GM23338 (cell line): Measurements from ENCODE around the gene C1orf52. TPM values are rescaled to one million over a fixed set of nuclear protein-coding genes. Genes with fewer than 3 reads are reported as not detected.

Experiments used
- ATAC-seq: fragments of 200-7000 bp; cut with Tn5 transposase; 3 replicates; pipeline ENCODE4 v1.9.1; 2020
- DNase-seq: peaks from one replicate; pipeline ENCODE4 v3.0.0-alpha.2; 2015; ENCODE audit warnings: low spot score
- H2AFZ ChIP-seq: fragments of 200-600 bp; sonication (generic); 2 replicates; pipeline ENCODE4 v1.8.0; 2016; ENCODE audit warnings: antibody characterized with exemption, mild to moderate bottlenecking, moderate library complexity
- H3F3A ChIP-seq: fragments of 200-600 bp; sonication (generic); replicated peaks from 2 replicates; pipeline ENCODE4 v1.8.0; 2017; ENCODE audit warnings: antibody characterized with exemption, mixed run types, low read depth
- H3K27ac ChIP-seq: fragments of 200-600 bp; sonication (generic); 2 replicates; pipeline ENCODE4 v1.6.1; 2016; ENCODE audit warnings: low read depth
- H3K27me3 ChIP-seq: fragments of 200-600 bp; sonication (generic); 2 replicates; pipeline ENCODE4 v1.8.0; 2016; ENCODE audit warnings: mild to moderate bottlenecking, mixed run types, moderate library complexity; ENCODE audit not compliant: insufficient read depth
- H3K36me3 ChIP-seq: fragments of 200-600 bp; sonication (generic); 2 replicates; pipeline ENCODE4 v1.8.0; 2016; ENCODE audit warnings: mild to moderate bottlenecking; ENCODE audit not compliant: insufficient read depth
- H3K4me1 ChIP-seq: fragments of 200-600 bp; sonication (generic); 2 replicates; pipeline ENCODE4 v1.8.0; 2016; ENCODE audit warnings: mild to moderate bottlenecking, moderate library complexity; ENCODE audit not compliant: insufficient read depth
- H3K4me2 ChIP-seq: fragments of 200-600 bp; sonication (generic); 2 replicates; pipeline ENCODE4 v1.7.1; 2017; ENCODE audit warnings: mixed run types
- H3K4me3 ChIP-seq: fragments of 200-600 bp; sonication (generic); 2 replicates; pipeline ENCODE4 v1.6.1; 2016; ENCODE audit warnings: mixed run types
- H3K79me2 ChIP-seq: fragments of 200-600 bp; sonication (generic); replicated peaks from 2 replicates; pipeline ENCODE4 v1.8.0; 2017; ENCODE audit warnings: mild to moderate bottlenecking; ENCODE audit not compliant: insufficient read depth
- H3K9me2 ChIP-seq: fragments of 200-600 bp; sonication (generic); 2 replicates; pipeline ENCODE4 v1.8.0; 2017; ENCODE audit not compliant: insufficient read depth
- H4K20me1 ChIP-seq: fragments of 200-600 bp; sonication (generic); replicated peaks from 2 replicates; pipeline ENCODE4 v1.8.0; 2017; ENCODE audit warnings: mild to moderate bottlenecking; ENCODE audit not compliant: insufficient read depth
- H3K27ac Mint-ChIP-seq: 2 replicates; pipeline ENCODE4 v1.8.0; 2020; ENCODE audit warnings: inconsistent platforms, mild to moderate bottlenecking, moderate library complexity, mixed read lengths
- H3K27me3 Mint-ChIP-seq: 3 replicates; pipeline ENCODE4 v1.8.0; 2022; ENCODE audit warnings: low read depth, mild to moderate bottlenecking, moderate library complexity, mixed read lengths, inconsistent platforms; ENCODE audit not compliant: insufficient read depth, poor library complexity
- H3K36me3 Mint-ChIP-seq: 3 replicates; pipeline ENCODE4 v1.8.0; 2021; ENCODE audit warnings: low read depth, mild to moderate bottlenecking, inconsistent platforms, moderate library complexity, mixed read lengths
- H3K4me1 Mint-ChIP-seq: 3 replicates; pipeline ENCODE4 v1.8.0; 2020; ENCODE audit warnings: mild to moderate bottlenecking, inconsistent platforms, mixed read lengths
- H3K4me3 Mint-ChIP-seq: 3 replicates; pipeline ENCODE4 v1.8.0; 2021; ENCODE audit warnings: moderate library complexity, mild to moderate bottlenecking, inconsistent platforms, mixed read lengths
- H3K9me3 Mint-ChIP-seq: 3 replicates; pipeline ENCODE4 v1.8.0; 2020; ENCODE audit warnings: moderate library complexity, mild to moderate bottlenecking, inconsistent platforms, mixed read lengths
- CREB1 ChIP-seq: fragments of 250-450 bp; sonication (Bioruptor Pico); IDR thresholded peaks from 2 replicates; pipeline ENCODE4 v1.5.0; 2020; ENCODE audit warnings: low read depth, mild to moderate bottlenecking, moderate library complexity
- EZH2 ChIP-seq: fragments of 200-600 bp; sonication (generic); IDR thresholded peaks from one replicate; pipeline ENCODE4 v1.8.0; 2017; ENCODE audit warnings: antibody characterized with exemption, mild to moderate bottlenecking, low read depth; ENCODE audit not compliant: unreplicated experiment
- EZH2phosphoT487 ChIP-seq: fragments of 200-600 bp; sonication (generic); IDR thresholded peaks from one replicate; pipeline ENCODE4 v1.8.1; 2018; ENCODE audit warnings: antibody characterized with exemption; ENCODE audit not compliant: unreplicated experiment
- JUNB ChIP-seq: IDR thresholded peaks from one replicate; pipeline ENCODE4 v1.6.1; 2016; ENCODE audit warnings: antibody characterized with exemption; ENCODE audit not compliant: unreplicated experiment
- NANOG ChIP-seq: IDR thresholded peaks from 2 replicates; pipeline ENCODE4 v1.6.1; 2016; ENCODE audit warnings: antibody characterized with exemption, borderline replicate concordance
- POLR2AphosphoS5 ChIP-seq: IDR thresholded peaks from 2 replicates; pipeline ENCODE4 v1.6.1; 2016; ENCODE audit warnings: antibody characterized with exemption, low read depth
- STAT1 ChIP-seq: IDR thresholded peaks from one replicate; pipeline ENCODE4 v1.6.1; 2016; ENCODE audit warnings: antibody characterized with exemption; ENCODE audit not compliant: unreplicated experiment
- ZNF114 ChIP-seq: fragments of 250-450 bp; sonication (Bioruptor Pico); IDR thresholded peaks from 2 replicates; pipeline ENCODE4 v1.5.0; 2020; ENCODE audit warnings: mild to moderate bottlenecking, moderate library complexity
- ZNF331 ChIP-seq: fragments of 250-450 bp; sonication (Bioruptor Pico); IDR thresholded peaks from 2 replicates; pipeline ENCODE4 v1.5.0; 2020; ENCODE audit warnings: low read depth, mild to moderate bottlenecking, moderate library complexity
- polyA plus RNA-seq: library from polyadenylated mRNA; unstranded; fragments of >200 nt; fragmentation: Nextera tagmentation; extraction: Ambion mirVana; gene quantifications from 2 replicates; pipeline ENCODE4 v1.2.1, GENCODE V29; 2016
- total RNA-seq: library from RNA; depleted of rRNA; stranded (reverse); fragments of >200 nt; shearing (Covaris generic); gene quantifications from 2 replicates; pipeline ENCODE4 v1.2.3, GENCODE V29; 2014
- TF ChIP-seq, protein P1 (sequence below), 2 experiments: fragments of 200-600 bp in 1 of 2; sonication (generic) in 1 of 2; conservative IDR thresholded peaks; 2 replicates each; pipeline versions ENCODE4 v1.5.1 to v1.6.1; 2016 to 2017; ENCODE audit warnings: antibody characterized with exemption in 2 of 2, low read depth in 2 of 2, mild to moderate bottlenecking in 2 of 2, moderate library complexity in 1 of 2
- TF ChIP-seq, protein P2 (sequence below): IDR thresholded peaks from 2 replicates; pipeline ENCODE4 v1.6.1; 2016; ENCODE audit warnings: antibody characterized with exemption
- TF ChIP-seq, protein P3 (sequence below): fragments of 250-450 bp; sonication (Bioruptor Pico); IDR thresholded peaks from 2 replicates; pipeline ENCODE4 v1.5.0; 2020; ENCODE audit warnings: mild to moderate bottlenecking, moderate library complexity
- TF ChIP-seq, protein P4 (sequence below): IDR thresholded peaks from one replicate; pipeline ENCODE4 v1.6.1; 2018; ENCODE audit warnings: antibody characterized with exemption; ENCODE audit not compliant: unreplicated experiment

Gene C1orf52
- total and polyA plus RNA-seq, 2 experiments from 2014 or later: 35.6 to 102 TPM

DNA sequence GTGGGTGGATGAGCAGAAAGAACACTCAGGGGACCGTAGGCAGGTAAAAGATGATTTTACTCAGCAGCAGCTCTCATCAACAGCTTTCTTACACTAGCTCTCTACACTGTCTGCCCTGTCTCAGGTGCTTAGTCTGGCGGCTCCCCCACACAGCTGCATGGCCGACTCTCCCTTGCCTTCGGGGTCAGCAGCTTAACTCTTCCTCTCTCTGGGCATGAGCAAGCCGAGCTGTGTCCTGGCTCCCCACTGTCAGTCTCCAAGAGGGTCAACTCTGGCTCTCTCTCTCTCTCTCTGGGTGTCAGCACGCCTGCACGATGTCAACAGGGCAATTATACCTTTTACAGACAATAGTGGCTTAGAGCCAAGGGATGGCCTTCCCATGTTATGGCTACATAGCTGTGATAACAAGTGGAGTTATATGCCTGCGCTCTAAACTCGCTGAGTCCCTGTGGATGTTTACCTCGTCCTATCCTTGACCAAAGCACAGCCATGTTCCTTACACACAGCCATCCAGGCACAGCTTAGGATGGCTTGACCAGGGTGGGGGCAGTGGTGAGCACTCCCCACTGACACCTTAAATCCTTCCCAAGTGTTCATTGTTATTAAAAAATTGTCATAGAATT lies 20.1 kb upstream of the C1orf52 start:
- Histone ChIP-seq H3K4me3 (no peak overlapping the region), H3K4me2 (no peak overlapping the region), H3F3A (0 out of 2 replicates have a peak, but pooled peaks cover 6% of the 10 kb centered on the region), H2AFZ (peak overlapping the region; percentile 40; the same call in 1 of the 2 replicates), H3K36me3 (no peaks in the 10 kb centered on the region), H3K27ac (no peak overlapping the region), H3K27me3 (no peaks in the 10 kb centered on the region), H3K4me1 (peaks cover 19% of the 10 kb centered on the region), H3K79me2 (peaks cover 14% of the 10 kb centered on the region), H4K20me1 (0 out of 2 replicates have a peak, but pooled peaks cover 3% of the 10 kb centered on the region), H3K9me2 (0 out of 2 replicates have a peak, but pooled peaks cover 5% of the 10 kb centered on the region)
- Mint-ChIP-seq H3K9me3 (peaks cover 10% of the 10 kb centered on the region), H3K36me3 (no peaks in the 10 kb centered on the region; the same call in 2 of the 3 replicates), H3K4me1 (peaks cover 49% of the 10 kb centered on the region), H3K27ac (peak overlapping the region; percentile 7; the same call in 1 of the 2 replicates), H3K4me3 (no peak overlapping the region), H3K27me3 (peaks cover 14% of the 10 kb centered on the region)
- TF ChIP-seq, protein P1, sequence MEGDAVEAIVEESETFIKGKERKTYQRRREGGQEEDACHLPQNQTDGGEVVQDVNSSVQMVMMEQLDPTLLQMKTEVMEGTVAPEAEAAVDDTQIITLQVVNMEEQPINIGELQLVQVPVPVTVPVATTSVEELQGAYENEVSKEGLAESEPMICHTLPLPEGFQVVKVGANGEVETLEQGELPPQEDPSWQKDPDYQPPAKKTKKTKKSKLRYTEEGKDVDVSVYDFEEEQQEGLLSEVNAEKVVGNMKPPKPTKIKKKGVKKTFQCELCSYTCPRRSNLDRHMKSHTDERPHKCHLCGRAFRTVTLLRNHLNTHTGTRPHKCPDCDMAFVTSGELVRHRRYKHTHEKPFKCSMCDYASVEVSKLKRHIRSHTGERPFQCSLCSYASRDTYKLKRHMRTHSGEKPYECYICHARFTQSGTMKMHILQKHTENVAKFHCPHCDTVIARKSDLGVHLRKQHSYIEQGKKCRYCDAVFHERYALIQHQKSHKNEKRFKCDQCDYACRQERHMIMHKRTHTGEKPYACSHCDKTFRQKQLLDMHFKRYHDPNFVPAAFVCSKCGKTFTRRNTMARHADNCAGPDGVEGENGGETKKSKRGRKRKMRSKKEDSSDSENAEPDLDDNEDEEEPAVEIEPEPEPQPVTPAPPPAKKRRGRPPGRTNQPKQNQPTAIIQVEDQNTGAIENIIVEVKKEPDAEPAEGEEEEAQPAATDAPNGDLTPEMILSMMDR (conservative IDR thresholded peaks at IDR 0.05; ENCODE audit: low read depth in 2 of 2): no peak
- TF ChIP-seq, protein P2, sequence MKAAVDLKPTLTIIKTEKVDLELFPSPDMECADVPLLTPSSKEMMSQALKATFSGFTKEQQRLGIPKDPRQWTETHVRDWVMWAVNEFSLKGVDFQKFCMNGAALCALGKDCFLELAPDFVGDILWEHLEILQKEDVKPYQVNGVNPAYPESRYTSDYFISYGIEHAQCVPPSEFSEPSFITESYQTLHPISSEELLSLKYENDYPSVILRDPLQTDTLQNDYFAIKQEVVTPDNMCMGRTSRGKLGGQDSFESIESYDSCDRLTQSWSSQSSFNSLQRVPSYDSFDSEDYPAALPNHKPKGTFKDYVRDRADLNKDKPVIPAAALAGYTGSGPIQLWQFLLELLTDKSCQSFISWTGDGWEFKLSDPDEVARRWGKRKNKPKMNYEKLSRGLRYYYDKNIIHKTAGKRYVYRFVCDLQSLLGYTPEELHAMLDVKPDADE: no peak
- TF ChIP-seq EZH2: no peak
- TF ChIP-seq, protein P3, sequence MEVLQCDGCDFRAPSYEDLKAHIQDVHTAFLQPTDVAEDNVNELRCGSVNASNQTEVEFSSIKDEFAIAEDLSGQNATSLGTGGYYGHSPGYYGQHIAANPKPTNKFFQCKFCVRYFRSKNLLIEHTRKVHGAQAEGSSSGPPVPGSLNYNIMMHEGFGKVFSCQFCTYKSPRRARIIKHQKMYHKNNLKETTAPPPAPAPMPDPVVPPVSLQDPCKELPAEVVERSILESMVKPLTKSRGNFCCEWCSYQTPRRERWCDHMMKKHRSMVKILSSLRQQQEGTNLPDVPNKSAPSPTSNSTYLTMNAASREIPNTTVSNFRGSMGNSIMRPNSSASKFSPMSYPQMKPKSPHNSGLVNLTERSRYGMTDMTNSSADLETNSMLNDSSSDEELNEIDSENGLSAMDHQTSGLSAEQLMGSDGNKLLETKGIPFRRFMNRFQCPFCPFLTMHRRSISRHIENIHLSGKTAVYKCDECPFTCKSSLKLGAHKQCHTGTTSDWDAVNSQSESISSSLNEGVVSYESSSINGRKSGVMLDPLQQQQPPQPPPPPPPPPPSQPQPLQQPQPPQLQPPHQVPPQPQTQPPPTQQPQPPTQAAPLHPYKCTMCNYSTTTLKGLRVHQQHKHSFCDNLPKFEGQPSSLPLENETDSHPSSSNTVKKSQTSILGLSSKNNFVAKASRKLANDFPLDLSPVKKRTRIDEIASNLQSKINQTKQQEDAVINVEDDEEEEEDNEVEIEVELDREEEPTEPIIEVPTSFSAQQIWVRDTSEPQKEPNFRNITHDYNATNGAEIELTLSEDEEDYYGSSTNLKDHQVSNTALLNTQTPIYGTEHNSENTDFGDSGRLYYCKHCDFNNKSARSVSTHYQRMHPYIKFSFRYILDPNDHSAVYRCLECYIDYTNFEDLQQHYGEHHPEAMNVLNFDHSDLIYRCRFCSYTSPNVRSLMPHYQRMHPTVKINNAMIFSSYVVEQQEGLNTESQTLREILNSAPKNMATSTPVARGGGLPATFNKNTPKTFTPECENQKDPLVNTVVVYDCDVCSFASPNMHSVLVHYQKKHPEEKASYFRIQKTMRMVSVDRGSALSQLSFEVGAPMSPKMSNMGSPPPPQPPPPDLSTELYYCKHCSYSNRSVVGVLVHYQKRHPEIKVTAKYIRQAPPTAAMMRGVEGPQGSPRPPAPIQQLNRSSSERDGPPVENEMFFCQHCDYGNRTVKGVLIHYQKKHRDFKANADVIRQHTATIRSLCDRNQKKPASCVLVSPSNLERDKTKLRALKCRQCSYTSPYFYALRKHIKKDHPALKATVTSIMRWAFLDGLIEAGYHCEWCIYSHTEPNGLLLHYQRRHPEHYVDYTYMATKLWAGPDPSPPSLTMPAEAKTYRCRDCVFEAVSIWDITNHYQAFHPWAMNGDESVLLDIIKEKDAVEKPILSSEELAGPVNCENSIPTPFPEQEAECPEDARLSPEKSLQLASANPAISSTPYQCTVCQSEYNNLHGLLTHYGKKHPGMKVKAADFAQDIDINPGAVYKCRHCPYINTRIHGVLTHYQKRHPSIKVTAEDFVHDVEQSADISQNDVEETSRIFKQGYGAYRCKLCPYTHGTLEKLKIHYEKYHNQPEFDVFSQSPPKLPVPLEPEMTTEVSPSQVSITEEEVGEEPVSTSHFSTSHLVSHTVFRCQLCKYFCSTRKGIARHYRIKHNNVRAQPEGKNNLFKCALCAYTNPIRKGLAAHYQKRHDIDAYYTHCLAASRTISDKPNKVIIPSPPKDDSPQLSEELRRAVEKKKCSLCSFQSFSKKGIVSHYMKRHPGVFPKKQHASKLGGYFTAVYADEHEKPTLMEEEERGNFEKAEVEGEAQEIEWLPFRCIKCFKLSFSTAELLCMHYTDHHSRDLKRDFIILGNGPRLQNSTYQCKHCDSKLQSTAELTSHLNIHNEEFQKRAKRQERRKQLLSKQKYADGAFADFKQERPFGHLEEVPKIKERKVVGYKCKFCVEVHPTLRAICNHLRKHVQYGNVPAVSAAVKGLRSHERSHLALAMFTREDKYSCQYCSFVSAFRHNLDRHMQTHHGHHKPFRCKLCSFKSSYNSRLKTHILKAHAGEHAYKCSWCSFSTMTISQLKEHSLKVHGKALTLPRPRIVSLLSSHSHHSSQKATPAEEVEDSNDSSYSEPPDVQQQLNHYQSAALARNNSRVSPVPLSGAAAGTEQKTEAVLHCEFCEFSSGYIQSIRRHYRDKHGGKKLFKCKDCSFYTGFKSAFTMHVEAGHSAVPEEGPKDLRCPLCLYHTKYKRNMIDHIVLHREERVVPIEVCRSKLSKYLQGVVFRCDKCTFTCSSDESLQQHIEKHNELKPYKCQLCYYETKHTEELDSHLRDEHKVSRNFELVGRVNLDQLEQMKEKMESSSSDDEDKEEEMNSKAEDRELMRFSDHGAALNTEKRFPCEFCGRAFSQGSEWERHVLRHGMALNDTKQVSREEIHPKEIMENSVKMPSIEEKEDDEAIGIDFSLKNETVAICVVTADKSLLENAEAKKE (CRISPR knock-in tag): no peak
- TF ChIP-seq EZH2phosphoT487: no peak
- no peak for TF ChIP-seq CREB1
- TF ChIP-seq NANOG: no peak
- no peak for TF ChIP-seq STAT1
- TF ChIP-seq ZNF114 (CRISPR knock-in tag): no peak
- no peak for TF ChIP-seq ZNF331 (CRISPR knock-in tag)
- TF ChIP-seq JUNB: no peak
- TF ChIP-seq, protein P4, sequence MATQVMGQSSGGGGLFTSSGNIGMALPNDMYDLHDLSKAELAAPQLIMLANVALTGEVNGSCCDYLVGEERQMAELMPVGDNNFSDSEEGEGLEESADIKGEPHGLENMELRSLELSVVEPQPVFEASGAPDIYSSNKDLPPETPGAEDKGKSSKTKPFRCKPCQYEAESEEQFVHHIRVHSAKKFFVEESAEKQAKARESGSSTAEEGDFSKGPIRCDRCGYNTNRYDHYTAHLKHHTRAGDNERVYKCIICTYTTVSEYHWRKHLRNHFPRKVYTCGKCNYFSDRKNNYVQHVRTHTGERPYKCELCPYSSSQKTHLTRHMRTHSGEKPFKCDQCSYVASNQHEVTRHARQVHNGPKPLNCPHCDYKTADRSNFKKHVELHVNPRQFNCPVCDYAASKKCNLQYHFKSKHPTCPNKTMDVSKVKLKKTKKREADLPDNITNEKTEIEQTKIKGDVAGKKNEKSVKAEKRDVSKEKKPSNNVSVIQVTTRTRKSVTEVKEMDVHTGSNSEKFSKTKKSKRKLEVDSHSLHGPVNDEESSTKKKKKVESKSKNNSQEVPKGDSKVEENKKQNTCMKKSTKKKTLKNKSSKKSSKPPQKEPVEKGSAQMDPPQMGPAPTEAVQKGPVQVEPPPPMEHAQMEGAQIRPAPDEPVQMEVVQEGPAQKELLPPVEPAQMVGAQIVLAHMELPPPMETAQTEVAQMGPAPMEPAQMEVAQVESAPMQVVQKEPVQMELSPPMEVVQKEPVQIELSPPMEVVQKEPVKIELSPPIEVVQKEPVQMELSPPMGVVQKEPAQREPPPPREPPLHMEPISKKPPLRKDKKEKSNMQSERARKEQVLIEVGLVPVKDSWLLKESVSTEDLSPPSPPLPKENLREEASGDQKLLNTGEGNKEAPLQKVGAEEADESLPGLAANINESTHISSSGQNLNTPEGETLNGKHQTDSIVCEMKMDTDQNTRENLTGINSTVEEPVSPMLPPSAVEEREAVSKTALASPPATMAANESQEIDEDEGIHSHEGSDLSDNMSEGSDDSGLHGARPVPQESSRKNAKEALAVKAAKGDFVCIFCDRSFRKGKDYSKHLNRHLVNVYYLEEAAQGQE: no peak
- no peak for TF ChIP-seq POLR2AphosphoS5
- ATAC-seq (no peak), DNase-seq (peak; percentile 28)
